HG02610 (cell line): ENCODE data around the gene HYPK.
"Not testable (repeated sequence)": the region's sequence is repeated elsewhere in the genome, so short reads cannot be mapped to it uniquely, and the experiment has no call there.

Experiments
- ATAC-seq: cut with Tn5 transposase; IDR thresholded peaks from one replicate; pipeline ENCODE4 v1.9.1; 2021; ENCODE audit warnings: mild to moderate bottlenecking, moderate library complexity; ENCODE audit not compliant: unreplicated experiment

Gene HYPK

DNA sequence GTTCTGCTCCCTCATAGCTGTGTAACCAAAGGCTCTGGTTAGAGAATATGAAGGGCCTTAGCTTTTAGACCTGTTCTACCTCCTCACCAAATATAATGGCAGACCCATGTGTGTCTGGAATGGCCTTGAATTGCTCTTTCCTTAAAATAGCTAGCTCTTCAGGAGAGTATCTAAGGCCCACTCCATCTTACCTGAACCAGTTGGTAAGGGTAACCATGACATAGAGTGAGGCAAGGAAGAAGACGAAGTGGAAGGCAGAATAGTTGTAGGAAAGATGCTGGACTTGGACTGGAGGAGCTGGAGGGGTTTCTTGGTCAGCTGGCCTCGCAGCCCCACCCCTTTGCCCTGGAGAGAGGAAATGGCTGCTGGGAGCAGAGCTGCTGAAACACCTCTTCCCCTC is 5.2 kb upstream of the HYPK start:
- no peak for ATAC-seq

DNA sequence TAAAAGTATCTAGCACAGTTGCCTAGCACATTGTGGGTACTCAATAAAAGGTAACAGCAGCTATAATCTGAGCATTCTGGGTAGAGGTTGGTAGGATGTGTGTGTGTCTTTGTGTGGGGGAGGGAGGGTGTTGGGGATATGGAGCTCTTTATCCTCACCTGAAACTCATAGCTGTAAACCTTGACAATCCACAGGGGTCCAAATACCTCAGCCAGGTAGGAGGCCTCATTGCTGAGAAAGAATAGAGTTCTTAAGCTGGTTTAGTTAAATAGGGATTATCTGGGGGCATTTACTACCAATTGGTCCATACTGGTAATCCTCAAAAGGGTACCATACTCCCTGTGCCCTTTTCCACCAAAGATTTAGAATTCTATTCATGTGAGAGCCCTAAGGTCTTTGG is 4.4 kb upstream of the HYPK start:
- ATAC-seq: no peak

DNA sequence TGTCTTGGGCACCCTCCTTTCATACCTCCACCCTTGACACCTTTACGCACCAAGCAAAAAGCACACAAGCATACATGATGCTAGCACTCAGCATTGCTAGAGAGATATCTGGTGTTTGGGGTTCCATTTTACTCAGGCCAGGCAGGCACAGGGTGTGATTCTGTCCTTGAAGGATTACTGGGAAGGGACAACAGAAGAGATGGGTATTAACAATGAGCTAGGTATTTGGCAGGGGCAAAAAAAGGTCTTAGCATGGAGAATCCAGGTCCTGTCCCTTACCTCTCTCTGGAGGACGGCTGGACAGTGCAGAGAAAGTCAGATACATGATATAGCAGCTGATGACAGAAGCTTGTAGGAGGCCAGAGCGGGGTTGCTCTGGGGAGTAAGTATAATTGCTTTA is 3.8 kb upstream of the HYPK start:
- no peak for ATAC-seq

DNA sequence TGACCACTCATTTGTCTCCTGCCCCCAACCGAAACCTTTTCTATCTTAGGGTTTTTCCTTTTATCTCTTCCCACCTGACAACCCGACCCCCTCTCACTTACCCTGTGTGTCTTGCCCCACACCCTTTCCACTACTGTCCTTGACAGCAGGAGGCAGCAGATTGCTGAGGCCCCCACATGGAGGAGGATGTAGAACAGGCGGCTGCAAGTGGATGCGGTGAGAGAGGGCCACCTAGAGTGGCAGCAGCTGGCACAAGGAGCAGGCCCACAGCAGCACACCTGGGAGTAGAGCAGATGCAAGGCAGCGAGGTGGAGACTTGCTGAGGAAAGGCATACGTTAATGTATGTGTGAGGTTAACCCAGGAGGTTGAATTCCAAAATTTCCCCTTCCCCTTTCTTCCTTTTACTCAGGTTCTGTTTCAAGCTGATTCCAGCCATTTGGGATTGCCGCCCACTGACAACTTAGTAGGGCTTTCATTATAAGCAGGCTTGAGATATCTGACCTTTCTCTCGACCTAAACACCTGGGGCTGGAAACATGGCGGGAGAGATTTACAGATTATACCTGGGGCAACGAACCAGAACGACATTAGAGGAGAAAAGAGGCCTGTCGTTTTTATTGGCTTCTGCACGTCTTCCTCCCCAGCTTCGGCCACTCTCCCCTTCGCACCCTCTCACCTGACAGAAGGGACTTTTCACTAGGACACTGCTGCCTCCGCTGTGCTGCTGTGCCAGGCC is 1.0 kb upstream of the HYPK start:
- no peak for ATAC-seq

DNA sequence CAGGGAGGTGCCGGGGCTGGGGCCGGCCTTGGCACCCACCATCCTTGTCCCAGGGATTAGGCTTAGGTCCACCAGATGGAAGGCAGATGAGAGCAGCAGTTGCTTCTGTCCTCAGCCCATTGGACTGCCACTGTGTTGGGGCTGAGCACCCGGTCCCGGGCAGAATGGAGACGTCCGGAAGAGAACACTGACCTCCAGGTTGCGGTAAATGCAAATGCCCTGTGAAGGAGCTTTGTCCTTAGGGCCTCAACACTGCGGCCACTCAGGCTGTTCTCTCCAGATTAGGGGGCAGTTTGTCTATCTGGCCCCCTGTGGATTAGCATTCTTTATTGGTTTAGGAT is 484 bp upstream of the HYPK start, which contains the start of gene SERINC4:
TSS of gene SERINC4 (minus strand) at position 276 of the 341 bp plus-strand sequence. CDS start at position 42, 234 bp downstream.
- no peak for ATAC-seq

DNA sequence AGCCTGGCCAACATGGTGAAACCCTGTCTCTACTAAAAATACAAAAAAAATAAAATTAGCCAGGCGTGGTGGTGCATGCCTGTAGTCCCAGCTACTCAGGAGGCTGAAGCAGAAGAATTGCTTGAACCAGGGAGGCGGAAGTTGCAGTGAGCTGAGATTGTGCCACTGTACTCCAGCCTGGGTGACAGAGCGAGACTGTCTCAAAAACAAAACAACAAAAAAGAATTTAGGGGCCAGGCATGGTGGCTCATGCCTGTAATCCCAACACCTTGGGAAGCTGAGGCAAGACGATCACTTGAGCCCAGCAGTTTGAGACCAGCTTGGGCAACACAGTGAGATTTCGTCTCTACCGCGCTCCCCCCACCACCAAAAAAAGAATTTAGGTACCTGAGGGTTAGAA is 2.3 kb downstream of the HYPK start:
- not testable (repeated sequence) for ATAC-seq

DNA sequence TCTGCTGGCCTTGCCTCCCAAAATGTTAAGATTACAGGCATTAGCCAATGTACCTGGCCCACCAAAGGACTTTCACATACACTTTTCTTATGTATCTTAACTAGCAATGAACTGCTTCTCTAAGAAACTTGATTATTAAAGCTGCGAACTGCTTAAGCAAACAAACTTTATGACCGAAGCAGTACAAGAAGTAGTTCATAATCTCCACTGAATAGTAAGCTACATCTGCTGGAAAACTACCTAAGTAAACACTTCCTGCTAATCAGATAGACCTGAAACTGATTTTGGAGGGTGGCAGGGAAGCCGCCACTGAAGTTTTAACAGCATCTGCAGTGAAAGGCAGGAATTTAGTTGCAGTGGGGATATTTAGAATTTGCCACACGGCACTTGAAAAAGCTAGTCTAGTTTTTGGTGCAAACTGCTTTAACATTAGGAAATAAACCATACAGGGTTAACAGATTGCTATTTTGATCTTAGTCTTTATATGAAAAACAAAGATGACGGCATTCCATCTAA is 8.1 kb downstream of the HYPK start:
- ATAC-seq: no peak

DNA sequence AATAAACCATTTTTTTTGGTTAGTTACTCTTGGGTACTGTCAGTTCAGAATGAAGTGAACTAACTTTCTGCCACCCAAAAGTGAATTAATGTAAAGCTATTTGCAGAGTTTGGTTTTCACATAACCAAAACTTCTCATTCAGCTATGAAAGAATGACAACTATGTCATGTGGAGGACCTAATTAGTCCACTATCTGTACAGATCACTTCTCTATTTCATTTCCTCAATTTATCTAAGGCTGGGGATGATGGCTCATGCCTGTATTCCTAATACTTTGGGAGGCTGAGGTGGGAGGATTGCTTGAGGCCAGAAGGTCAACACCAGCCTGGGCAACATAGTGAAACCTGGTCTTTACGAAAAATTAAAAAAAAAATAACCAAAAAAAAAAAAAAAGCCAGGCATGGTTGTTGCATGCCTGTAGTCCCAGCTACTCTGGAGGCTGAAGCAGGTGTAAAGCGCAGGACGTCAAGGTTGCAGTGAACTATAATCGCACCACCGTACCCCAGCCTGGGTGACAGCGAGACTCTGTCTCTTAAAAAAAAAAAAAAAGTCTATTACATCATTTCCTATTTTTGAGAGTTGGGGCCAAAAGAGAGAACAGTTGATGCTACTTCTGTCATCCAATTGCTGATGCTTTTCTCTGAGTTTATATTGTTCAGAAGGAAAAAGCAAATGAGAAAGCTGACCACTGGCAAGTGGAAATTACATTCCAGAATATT is 8.7 kb downstream of the HYPK start:
- ATAC-seq: peak; percentile 48

DNA sequence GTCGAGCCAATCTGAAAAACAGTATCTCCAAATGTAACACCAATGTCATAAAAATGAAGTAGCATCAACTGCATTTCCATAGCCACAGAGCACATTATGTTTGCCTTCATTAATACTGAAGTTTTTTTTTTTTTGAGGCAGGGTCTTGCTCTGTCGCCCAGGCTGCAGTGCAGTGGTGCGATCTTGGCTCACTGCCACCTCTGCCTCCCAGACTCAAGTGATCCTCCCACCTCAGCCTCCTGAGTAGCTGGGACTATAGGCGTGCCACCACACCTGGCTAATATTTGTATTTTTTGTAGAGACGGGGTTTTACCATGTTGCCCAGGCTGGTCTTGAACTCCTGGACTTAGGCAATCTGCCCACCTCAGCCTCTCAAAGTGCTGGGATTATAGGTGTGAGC is 14.7 kb downstream of the HYPK start:
- not testable (repeated sequence) for ATAC-seq

DNA sequence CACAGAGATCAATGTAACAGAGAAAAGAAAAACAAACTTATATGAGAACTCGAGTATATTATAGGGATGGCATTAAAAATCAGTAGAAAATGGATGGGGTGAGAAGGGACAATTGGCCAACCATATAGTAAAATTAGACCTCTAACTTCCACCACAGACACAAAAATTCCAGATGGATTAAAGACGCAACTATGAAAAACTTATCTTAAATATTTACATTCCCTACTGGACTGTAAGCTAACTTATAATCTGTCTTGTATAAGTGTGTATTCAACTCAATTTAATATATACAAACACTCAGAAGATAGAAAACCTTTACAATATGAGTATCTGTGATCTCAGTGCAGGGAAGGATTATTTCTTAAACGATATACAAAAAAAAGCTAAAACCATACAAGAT is 21.1 kb downstream of the HYPK start:
- ATAC-seq: no peak

DNA sequence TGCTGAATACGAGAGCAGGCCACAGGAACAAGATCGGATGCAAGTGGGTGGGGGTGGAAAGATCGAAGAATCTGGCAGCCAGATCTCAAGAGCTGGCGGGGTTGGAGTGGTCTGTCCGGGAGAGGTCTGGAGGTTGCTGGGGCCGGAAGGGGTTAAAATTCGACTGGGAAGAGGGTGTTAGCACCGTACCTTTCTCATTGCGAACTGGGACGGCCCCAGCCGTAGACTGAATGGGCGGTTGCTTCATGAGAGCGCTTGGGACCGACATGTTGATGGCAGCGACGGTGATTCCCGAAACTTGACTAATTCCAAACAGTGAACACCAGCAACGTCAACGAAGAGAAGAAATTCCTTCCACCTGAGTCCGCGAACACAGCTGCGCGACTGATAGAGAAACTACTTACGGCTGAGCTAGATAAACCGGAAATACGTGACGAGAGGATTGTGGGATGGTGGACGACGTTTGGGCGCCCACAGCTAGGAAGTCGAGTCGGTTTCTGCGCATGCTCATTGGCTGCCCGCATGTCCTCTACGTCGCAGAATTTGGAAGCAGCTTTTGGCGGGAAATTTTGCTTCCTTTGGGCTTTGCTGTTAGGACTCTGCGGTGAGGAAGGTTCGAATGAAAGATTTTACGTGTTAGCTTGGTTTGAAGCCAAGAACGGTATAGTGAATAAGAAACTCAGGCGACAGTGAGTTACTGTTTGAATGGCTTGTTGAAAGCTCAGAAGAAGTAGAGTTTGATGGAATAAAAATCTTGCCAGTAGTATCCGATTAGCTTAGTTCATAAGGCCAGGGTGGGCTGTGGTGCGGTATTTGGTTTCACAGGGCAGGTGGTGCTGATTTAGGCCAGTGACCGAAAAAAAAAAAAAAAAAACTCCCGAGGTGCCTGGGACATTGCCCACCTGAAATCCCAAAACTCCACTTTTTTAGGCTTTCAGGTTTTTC is 24.2 kb downstream of the HYPK start, which contains the start of gene MFAP1:
TSS of gene MFAP1 (minus strand) at position 389 of the 945 bp plus-strand sequence. CDS start at position 268, 121 bp downstream.
- peak; percentile 71 for ATAC-seq

DNA sequence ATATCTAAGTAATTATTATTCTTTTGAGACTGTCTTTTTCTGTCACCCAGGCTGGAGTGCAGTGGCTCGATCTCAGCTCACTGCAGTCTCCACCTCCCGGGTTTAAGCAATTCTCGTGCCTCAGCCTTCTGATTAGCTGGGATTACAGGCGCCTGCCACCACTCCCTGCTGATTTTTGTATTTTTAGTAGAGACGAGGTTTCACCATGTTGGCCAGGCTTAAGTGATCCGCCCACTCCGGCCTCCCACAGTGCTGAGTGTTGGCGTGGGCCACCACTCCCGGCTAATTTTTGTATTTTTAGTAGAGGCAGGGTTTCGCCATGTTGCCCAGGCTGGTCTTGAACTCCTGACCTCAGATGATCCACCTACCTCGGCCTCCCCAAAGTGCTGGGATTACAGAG is 24.9 kb downstream of the HYPK start:
- ATAC-seq: not testable (repeated sequence)

DNA sequence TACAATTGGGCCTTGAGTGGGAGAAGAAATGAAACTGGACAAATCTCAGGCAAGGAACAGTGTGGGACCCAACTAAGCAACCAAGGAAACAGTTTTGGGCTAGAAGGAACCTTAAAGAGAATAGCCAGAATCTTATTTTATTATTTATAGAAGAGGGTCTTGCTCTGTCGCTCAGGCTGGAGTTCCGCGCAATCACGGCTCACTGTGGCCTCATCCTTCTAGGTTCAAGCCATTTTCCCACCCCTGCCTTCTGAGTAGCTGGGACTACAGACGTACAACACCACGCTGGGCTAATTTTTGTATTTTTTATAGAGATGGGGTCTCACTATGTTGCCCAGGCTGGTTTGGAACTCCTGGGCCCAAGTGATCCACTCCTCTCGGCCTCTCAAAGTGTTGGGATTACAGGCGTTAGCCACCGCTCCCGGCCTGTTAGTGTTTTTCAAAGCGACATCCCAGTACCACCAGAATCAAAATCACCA is 25.7 kb downstream of the HYPK start:
- no peak for ATAC-seq

DNA sequence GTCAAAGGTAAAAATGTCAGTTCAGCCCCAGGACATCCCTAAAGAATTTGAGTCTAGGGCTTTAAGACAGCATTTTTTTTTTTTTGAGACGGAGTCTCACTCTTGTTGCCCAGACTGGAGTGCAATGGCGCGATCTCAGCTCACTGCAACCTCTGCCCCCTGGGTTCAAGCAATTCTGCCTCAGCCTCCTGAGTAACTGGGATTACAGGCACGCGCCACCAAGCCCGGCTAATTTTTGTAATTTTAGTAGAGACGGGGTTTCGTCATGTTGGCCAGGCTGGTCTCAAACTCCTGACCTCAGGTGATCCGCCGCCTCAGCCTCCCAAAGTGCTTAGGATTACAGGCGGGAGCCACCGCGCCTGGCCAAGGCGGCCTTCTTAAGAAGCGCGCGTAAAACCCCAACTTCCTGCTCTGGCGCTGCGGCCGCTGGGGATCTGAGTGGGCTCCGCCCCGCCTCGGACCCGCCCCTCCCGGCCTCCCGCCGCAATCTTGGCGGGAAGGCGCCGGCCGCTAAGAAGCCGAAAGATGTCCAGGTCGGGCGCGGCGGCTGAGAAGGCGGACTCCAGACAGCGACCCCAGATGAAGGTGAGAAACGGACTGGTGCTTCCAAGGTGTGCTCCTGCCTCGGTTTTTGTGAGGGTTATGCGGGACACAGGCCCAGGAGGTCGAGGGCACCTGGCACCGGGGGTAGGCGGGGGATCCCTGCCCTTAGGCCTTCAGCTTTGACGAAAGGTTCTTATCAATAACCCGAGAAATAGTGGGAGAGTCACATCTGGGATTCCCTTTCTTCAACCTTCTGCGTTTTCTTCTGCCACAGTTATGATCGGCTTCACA is 26.3 kb downstream of the HYPK start, which contains the start of gene WDR76:
TSS of gene WDR76 (plus strand) at position 495 of the 834 bp plus-strand sequence. CDS start at position 526, 31 bp downstream.
- peak; percentile 68 for ATAC-seq

DNA sequence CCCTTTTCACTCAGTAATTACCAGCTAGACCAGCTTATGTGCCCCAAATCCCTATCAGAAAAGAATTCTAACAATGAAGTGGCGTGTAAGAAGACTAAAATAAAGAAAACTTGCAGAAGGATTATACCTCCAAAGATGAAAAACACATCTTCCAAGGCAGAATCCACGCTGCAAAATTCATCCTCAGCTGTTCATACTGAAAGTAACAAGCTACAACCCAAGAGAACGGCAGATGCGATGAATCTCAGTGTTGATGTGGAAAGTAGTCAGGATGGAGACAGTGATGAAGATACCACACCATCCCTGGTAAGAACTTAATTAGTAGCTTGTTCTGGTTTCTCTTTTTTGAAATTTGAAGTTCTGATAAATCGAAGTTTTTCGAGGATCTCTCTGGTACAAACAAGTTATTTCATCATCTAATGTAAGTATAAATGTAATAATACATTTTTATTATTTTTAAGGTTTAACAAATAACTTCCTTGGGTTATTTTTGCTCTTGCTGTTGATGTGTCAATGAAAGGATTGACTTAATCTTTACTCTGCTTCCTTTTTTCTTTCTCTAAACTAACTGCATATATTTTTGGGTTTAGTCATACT is 27.8 kb downstream of the HYPK start:
- no peak for ATAC-seq

DNA sequence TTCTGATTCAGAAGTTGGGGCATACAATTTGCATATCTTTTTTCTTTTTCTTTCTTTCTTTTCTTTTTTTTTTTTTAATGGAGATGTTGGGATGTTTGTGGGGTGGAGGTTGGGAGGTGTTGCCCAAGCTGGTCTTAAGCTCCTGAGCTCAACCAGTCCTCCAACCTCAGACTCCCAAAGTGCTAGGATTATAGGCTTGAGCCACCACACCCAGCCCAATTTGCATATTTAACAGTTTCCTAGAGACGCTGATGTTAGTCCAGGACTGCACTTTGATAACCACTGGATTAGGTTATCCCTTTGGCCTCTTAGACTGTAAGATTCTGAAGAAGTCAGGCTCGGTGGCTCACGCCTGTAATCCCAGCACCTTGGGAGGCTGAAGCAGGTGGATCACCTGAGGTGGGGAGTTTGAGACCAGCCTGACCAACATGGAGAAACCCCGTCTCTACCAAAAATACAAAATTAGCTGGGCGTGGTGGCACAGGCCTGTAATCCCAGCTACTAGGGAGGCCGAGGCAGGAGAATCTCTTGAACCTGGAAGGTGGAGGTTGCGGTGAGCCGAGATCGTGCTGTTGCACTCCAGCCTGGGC is 29.6 kb downstream of the HYPK start:
- ATAC-seq: not testable (repeated sequence)

DNA sequence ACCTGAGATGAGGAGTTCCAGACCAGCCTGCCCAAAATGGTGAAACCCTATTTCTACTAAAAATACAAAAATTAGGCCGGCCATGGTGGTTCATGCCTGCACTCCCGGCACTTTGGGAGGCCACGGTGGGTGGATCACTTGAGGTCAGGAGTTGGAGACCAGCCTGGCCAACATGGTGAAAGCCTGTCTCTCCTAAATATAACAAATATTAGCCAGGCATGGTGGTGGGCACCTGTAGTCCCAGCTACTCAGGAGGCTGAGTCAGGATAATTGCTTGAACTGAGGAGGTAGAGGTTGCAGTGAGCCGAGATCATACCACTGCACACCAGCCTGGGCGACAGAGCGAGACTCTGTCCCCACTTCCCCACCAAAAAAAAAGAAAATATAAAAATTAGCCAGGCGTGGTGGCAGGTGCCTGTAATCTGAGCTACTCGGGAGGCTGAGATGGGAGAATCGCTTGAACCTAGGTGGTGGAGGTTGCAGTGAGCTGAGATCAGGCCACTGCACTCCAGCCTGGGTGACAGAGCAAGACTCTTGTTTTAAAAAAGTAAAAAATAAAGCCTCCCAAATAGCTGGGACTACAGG is 30.4 kb downstream of the HYPK start:
- not testable (repeated sequence) for ATAC-seq

DNA sequence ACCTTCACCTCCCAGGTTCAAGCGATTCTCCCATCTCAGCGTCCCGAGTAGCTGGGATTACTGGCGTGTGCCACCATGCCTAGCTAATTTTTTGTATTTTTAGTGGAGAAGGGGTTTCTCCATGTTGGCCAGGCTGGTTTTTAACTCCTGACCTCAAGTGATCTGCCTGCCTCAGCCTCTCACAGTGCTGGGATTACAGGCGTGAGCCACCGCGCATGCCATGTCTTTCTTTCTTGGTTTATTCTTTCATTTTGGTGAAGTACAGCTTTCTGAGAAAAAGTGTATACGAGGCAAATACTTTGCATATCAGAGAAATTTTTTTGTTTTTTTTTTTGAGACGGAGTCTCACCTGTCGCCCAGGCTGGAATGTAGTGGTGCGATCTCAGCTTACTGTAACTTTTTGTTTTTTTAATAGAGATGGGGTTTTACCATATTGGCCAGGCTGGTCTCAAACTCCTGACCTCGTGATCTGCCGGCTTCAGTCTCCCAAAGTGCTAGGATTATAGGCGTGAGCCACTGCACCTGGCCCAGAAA is 31.2 kb downstream of the HYPK start:
- not testable (repeated sequence) for ATAC-seq
